ENCODE measurements around the gene FBXO31.
"Not testable (repeated sequence)": the region's sequence is repeated elsewhere in the genome, so short reads cannot be mapped to it uniquely, and the experiment has no call there.

FBXO31 gene

DNA sequence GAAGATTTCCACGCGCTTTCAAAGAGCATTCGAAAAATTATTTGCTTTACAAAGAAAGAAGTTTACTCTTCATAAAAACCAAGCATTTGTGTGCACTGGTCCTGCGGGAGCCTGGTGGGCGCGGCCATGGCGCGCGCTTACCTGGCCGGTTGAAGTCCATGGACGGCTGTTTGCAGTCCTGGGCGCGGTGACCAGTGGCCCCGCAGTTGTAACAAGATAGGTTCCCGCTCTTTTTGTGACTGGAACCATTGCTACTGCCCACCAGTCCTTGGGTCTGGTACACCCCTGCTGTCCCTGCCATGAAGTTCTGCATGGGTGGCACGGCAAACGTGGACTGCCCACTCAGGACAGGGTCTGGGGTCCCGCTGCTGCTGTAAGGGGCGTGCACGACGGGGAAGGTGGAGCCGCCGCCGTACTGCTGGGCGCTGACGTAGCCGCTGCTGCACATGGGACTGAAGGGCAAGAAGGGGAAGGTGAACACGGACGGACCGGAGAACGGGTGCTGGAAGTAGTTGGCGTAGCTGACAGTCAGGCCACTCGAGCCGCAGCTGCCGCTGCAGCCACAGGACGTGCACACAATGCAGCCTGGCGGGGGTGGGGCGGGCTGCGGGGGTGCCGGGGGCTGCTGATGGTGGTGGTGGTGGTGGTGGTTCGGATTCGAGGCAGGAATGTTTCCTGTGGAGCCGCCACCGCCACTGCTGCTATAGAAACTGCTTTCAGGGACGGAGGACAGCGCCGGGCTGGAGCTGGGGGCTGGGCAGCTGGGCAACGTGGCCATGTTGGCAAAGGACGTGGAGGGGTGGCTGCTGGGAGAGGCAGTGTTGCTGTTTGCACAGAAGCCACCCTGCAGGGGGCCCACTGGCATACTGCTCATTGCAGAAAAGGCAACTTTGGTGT lies 28.0 kb upstream of the FBXO31 start:
- DNase-seq, result no peak

DNA sequence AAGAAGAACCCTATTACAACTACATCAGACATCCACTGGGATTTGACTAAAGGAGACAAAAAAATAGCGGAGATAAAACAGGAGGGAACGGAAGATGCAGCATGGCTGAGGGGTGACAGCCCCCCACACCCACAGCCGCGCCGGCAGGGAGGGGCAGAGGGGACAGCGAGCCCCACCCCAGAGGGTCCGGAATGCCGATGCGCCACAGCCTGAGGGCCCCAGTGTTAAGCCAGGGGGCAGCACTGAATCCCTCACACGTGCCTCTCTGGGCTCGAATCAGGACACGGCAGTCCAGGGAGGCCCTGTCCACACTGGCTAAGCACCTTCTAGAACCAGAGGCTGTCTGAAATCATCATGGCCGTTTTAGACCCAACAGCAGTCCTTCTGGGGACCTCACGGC lies 27.4 kb upstream of the FBXO31 start:
- no peak for DNase-seq

DNA sequence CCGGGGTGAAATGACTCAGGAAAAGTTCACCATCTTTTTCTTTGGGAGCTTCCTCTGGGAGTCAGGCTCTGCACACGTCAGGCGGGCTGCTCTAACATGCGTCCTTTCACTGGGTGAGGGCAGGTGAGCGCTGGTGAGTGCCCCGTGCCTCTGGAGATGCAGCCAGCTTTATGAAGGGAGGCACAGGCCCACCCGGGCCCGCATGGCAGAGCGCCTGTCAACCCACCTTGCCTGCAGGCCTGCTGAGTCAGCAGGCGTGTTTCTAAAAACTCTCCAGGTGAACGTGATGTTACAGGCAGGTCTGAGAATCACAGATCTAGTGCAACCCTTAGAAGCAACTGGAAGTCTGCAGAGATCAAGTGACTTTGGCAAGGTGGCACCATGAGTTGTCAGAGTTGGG lies 27.0 kb upstream of the FBXO31 start:
- no peak for DNase-seq

DNA sequence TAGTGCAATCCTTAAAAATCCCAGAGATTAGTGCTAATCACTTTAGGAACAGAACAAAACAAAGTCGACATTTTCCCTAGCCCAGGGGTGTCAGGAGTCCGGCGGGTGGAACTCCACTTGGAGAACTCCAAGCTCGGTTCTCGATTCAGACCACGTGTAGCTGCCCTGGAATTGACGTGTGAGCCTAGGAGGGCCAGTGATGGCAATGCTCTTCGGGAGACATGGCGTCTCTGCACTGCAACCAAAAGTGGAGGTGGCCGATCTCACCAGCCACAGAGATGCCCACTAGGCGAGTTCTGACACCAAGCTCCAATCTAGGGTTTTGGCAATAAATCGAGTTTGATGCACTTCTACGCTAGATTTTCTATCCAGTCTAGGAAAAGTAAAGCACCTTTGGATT lies 26.2 kb upstream of the FBXO31 start:
- DNase-seq, result no peak

DNA sequence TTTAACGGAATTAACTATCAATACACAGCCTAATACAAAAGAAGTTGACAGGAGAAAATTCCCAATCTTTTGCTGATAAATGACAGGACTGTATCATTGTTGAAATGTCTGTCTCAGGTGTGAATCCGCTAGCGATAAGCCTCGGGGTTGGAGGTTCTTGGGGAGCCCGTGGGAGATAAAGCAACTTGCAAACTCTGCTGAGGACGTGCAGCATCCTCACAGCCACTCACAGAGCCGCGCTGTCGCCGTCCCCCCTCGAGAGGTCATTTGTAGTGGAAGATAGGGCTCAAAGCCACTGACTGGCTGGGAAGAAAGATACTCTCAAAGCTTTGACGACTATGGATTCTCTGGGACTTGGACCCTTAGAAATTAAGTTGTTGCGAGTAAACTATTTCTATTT lies 25.6 kb upstream of the FBXO31 start:
- DNase-seq, result no peak

DNA sequence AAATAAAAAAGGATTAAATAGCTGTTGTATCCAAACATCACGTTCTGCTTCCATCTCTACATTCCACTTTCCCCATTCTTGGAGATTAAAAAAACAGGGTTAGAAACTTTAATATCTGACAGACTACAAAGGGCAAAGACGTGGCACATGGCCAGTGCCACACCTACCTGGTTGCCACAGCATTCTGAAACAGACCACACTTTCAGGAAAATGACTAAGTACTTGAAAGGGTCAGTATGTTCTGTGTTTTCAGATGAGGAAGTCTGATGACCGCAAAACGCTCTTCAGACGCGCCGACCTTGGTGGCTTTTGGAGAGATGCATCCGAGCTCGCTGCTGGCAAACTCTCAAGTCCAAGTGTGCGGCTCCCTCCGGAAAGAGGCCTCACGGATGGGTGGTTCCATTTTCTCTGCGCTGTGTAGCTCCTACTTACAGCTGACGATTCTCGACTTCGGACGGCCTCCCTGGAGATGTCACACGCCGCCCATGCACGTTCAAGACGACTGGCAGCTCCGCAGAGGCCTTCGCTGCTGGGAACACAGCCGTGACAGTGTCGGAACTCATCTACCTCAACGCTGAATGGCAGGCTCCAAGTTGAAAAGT lies 24.0 kb upstream of the FBXO31 start:
- peak; percentile 49 to 54 for DNase-seq

DNA sequence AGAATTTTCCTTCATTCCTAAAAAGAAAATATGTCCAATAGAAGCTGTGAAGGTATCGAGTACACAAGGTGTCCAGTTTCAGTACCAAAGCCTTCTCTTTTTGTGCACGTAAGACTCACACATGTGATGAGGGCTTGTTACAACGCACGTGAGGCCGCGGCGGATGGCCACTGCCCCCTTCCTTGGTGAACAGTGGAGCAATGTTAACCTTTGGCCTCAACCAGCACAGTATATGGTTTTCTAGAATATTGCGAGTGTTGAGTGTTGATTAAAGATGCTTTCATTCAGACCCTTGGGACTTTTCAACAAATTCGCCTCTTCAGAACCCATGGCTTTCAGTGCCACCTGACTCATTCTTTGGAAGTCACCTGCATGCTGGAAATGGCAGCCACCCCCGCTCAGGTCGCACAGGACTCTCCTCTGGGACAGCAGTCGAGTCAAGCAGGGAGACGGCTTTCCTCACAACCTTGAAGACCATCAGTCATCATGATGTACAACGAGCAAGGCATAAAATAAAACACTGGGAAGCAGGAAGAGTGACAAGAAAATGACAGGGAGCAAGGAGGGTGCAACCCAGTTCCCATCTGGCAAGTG lies 23.0 kb upstream of the FBXO31 start:
- no peak for DNase-seq

DNA sequence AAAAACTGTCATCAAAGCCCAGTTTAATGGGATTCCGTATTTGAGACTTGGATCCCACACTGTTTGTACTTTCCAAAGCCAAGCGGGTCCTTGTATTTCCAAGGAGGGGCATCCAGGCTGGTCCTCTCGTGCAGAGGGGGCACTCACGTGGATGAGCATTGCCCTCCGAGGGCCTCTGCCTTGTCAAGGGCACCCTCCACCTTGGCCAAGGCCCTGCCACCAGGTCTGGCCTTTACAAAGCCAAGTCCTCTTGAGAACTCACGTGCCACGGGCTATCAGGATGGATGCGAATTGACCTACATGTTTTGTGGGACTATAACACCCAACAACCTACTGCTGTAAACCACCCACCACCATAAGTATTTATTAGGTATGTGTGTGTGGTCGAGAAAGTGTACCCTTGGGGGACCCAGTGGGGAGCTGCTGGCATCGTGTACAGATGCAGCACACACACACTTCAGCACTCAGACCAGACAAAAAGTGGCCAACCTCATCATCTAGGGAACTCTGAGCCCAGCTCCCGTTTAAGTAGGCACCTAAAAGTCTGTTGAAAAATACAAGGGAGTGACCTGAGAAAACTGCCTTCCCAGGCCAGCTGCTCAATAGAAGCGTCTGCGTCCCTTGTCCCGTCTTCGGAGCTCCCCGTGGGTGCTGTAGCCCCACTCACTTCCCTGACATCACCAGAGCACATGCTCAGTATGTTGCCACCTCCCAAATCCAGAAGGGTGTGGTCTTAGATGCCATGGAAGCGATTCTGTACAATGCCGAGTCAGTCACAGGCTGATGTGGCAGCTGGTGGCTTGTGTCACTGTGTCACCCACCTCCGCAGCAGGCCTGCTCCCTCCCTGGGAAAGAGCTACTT lies 21.4 kb upstream of the FBXO31 start:
- peak in 1 of 2 donors; percentile 8 for DNase-seq

DNA sequence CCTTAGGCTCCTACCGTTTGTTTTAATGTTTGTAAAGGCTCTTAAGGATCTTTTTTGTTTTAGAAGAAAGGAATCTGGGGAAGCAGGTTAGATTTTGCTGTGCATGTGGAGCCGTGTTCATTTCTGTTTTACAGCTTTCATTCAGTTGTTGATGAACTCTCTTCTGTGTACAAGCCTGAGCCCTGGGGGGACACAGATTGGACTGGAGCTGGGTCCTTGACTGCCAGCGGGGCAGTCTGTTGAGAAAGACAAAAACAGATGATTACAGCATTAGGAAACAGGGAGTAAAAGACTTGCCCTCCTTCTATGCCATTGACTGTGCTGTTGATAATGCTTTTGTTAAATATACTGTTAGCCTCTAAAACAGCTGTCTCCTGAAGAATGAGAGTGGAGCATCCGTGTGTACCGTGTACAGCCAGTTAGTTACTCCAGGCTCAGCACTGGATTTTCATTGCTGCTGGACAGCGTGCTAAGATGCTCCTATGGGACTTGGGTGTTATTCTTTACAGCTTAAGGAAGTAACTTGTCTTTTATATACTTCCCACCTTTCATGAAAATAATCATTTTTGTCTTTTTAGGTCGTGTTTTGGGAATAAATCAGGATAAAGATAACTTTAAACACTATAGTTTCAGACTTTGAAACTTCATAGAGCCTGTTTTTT lies 11.7 kb upstream of the FBXO31 start:
- DNase-seq, result no peak

DNA sequence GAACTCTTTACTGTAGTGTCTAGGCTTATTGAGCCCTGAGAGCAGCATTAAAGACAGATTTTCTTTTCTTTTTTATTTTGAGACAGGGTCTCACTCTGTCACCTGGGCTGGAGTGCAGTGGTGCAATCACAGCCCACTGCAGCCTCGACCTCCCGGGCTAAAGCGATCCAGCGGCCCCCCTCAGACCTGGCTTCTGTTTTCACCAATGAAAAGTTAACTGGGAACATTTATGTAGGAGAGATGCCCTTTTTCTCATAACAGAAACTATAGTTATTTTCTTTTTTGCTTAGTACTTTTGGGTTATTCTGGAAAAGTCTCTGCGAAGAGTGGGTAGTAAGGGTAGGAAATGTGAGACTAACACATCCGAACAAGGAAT lies 10.1 kb upstream of the FBXO31 start:
- DNase-seq, result no peak

DNA sequence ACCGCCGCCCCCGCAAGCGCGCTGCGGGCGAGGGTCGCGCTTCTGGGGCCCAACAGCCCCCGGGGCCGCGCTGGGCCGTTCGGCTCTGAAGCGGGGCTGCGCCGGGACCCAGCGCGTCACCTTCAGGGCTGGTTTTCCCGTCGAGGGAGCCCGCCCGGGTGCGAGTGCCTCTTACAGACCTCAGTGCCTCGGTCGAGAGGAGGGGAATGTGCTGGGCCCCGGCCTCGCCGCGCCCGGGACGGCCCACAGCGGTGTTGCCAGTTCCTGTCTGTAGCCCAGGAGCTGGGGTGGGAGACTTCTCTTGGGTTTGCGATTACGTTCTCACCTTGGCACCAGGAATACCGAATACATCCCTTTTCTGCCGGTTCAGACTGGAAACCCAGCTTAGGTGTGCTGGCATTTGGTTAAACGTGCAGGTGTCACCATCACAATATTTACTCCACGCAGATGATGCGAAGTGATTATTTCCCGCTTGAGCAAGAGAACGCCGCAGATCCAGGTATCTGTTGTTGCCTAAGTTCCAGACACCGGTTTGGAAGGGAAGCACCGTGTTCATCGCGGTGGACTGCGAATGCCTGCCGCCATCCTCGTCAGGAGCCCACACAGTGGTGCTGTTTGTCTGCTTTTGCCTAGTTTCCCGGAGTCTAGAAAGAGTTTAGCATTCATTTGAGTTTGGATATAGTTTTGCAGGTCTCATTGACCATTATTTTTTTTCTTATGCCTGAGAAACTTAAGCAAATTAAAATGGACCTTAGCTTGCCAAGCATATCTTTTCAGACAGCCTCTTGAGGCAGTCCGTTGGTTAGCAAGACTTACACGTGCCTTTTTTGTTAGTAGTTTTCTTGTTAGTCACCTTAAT lies 9.5 kb upstream of the FBXO31 start:
- peak; percentile 23 to 36 for DNase-seq

DNA sequence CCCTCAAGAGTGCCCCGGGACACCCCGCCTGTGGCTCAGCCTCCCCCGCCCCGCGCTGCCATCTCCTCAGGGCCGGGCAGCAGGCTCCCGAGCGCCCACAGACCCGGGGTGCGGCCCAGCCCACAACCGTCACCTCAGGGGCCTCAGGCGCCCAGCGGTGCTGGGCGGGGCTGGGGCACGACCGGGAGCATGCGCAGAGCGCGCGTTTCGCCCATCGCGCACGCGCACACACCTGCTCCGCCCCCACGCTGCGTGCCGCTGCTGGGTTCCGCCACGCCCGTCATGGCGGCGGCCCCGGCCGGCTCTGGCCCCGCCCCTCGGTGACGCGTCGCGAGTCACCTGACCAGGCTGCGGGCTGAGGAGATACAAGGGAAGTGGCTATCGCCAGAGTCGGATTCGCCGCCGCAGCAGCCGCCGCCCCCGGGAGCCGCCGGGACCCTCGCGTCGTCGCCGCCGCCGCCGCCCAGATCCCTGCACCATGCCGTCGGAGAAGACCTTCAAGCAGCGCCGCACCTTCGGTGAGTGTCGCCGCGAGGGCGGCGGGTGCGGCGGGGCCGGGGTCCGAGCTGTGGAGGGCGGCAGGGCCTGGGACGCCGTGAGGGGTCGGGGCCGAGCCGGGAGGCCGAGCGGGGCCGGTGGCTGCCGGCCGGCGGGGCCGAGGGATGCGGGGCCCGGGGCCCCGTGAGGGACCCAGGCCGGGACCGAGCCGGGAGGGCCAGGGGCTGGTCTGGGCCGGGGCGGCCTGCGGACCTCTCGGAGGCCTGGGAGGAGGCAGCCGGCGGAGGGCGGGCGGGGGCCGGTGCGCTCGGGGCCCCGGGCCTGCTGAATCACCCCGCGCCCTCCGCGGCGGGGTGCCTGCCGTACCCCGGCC lies 8.6 kb upstream of the FBXO31 start, which contains the start of gene MAP1LC3B:
MAP1LC3B (plus strand) TSS at position 387 of the 871 bp plus-strand sequence; CDS start at position 479, 92 bp downstream.
- DNase-seq, result peak; percentile 98

DNA sequence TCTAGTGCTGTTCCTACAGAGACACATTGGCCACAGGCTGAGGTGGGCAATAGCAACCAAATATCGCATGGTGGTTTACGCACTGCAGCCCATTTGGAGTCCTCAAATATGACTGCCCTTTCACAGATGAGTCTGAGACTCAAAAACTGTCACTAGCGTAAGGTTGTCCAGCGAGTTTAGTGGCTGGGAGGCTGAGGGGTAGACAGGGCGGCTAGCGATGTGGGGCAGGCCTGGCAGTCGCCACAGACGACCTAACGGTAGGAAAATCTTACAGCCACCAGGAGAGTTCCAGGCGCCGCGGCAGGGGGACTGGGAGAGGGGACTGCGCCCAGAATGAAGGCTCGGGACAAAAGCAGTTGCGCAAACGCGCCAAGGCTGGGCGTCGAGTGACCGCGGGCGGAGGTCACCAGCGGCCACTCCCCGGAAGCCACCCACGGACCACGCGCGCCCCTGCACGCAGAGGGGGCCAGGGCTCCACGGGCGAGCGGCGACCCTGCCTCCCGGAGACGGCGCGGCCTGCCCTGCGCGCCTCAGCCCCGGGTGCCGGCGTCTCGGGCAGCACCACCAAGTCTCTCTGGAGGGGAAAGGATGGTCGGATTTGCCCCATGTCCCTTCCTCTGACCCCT lies 7.9 kb upstream of the FBXO31 start:
- DNase-seq, result peak; percentile 89 to 93

DNA sequence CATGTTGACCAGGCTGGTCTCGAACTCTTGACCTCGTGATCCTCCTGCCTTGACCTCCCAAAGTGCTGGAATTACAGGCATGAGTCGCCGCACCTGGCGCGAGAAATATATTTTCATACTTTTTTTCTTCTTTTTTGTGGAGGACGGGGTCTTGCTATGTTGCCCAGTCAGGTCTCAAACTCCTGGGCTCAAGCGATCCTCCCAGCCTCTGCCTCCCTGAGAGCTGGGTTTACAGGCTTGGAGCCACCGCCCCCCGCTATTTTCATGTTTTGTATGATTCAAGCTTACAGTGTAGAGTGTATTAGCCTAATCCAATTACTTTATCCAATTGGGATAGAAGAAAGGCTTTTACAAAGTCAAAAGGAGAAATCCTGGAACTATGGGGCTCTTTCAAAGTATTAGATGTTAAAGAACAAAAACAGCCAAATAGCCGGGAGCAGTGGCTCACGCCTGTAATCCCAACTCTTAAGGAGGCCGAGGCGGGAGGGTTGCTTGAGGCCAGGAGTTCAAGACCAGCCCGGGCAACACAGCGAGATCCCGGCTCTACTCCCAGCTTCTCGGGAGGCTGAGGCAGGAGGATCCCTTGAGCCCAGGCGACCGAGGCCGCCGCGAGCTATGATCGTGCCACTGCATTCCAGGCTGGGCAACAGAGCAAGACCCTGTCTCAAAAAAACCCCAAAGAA lies 7.2 kb upstream of the FBXO31 start:
- no peak for DNase-seq

DNA sequence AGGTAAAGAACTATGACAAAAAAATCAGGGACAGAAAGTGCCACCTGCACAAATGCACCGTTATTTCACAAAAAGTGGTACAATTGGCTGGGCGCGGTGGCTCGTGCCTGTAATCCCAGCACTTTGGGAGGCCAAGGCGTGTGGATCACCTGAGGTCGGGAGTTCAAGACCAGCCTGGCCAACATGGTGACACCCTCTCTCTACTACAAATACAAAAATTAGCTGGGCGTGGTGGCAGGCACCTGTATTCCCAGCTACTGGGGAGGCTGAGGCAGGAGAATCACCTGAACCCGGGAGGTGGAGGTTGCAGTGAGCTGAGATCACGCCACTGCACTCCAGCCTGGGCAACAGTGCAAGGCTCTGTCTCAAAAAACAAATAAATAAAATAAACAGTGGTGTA lies 6.3 kb upstream of the FBXO31 start:
- not testable (repeated sequence) for DNase-seq

DNA sequence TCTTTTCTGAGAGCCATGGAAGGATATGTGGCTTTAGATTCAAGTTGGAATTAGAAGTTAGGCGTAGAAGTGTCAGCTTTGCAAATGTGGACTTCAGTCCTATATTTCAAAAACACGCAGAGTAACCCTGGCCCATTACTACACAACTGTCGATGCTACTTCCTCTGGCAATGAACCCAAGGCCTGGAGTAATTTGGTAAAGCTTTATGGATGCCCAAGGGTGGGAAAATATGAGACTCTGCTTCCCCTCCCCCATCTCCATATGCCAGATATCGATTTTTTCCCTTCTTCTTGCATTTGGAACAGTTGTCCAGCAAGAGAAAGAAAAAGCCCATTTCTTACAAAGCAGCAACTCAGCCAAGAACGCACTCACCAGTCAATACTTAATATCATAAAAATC lies 5.7 kb upstream of the FBXO31 start:
- peak; percentile 35 to 45 for DNase-seq

DNA sequence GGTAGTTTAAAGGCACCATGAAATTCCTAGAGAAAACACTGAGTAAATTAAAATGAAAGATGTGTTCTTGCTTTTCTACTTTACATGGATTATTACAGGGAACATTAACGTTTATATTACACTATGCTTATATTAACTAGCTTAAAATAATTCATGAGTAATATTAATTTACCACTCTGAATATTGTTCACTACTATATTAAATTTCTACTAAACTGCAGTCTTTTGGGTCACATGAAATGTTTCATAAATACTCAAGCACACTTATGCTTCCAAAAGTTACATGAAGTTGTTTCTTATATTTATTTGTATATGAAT lies 5.2 kb upstream of the FBXO31 start:
- DNase-seq, result no peak

DNA sequence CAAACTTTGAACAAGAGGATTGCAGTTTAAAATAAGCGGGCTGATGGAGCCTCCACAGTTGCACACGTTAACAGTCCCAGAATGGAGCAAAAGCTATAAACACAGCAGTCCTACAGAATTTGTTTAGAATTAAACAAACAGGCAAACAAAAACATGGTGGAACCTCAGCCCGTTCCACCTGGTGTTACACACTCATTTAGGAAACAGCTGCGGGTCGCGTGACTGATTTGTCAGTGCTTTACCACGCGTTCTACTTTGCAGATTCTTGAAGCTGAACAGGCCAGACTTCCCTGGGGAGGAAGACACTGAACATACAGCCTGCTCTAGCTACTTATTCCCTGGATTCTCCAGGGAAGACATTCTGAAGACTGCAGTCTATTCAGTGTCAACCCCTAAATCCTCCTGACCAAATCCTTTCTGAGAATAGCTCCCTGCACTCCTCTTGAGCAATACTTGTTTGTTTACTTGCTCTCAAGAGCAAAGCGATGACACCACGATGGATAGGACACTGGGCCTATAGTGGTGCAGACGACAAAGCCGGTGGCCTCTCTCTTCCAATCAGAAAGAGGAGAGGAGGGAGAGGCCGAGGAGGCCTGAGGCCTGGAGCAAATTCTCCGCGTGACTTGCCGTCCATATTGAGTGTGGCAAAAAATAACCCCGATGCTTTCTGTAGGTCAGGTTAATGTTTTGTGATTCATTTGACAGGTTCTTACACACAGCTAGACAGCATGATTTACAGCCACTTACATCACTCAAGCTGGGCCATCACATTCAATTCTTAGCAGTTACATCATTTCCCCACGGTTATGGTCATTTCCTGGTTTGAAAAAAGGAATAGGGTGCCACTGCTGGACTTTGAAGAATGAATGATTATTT lies 4.6 kb upstream of the FBXO31 start:
- peak; percentile 99 for DNase-seq
